GM12878 (cell line): ENCODE measurements around the gene IRAG1. TPM values are rescaled to one million over a fixed set of nuclear protein-coding genes. Genes with fewer than 3 reads are reported as not detected.

Experiments used
- CHD2 ChIP-seq: IDR thresholded peaks from 2 replicates; pipeline ENCODE4 v1.6.1; 2011; ENCODE audit warnings: low read depth, low read length, improper control_type of control experiment, borderline replicate concordance
- EP300 ChIP-seq, 2 experiments: fragments of 150-350 bp in 1 of 2; IDR thresholded peaks; 2 replicates each; pipeline ENCODE4 v1.6.1; 2011 to 2012; ENCODE audit warnings: low read depth in 2 of 2, low read length in 2 of 2, borderline replicate concordance in 1 of 2, improper control_type of control experiment in 1 of 2, inconsistent platforms in 1 of 2; ENCODE audit not compliant: control insufficient read depth in 1 of 2
- ESRRA ChIP-seq: IDR thresholded peaks from 2 replicates; pipeline ENCODE4 v1.6.1; 2012; ENCODE audit warnings: mild to moderate bottlenecking, low read length, improper control_type of control experiment
- NFXL1 ChIP-seq: fragments of 450-650 bp; IDR thresholded peaks from 2 replicates; pipeline ENCODE4 v1.6.1; 2017; ENCODE audit warnings: antibody characterized with exemption, mild to moderate bottlenecking, borderline replicate concordance
- PAX5 ChIP-seq: IDR thresholded peaks from 2 replicates; pipeline ENCODE4 v1.6.1; 2011; ENCODE audit warnings: low read depth, low read length, borderline replicate concordance
- POLR2AphosphoS2 ChIP-seq: IDR thresholded peaks from 2 replicates; pipeline ENCODE4 v1.6.1; 2011; ENCODE audit warnings: low read depth, mild to moderate bottlenecking, low read length, improper control_type of control experiment, moderate library complexity
- POU2F2 ChIP-seq: IDR thresholded peaks from 3 replicates; pipeline ENCODE4 v1.6.1; 2011; ENCODE audit warnings: low read depth, mild to moderate bottlenecking, low read length, borderline replicate concordance
- RAD21 ChIP-seq: IDR thresholded peaks from 2 replicates; pipeline ENCODE4 v1.6.1; 2011; ENCODE audit warnings: mild to moderate bottlenecking, low read depth, low read length, moderate library complexity; ENCODE audit not compliant: insufficient read depth
- SMARCA5 ChIP-seq: fragments of 450-650 bp; IDR thresholded peaks from 2 replicates; pipeline ENCODE4 v1.6.1; 2017; ENCODE audit warnings: mild to moderate bottlenecking
- SREBF1 ChIP-seq: IDR thresholded peaks from 2 replicates; pipeline ENCODE4 v1.6.1; 2012; ENCODE audit warnings: mild to moderate bottlenecking, low read length
- TCF12 ChIP-seq: IDR thresholded peaks from 2 replicates; pipeline ENCODE4 v1.6.1; 2011; ENCODE audit warnings: low read depth, mild to moderate bottlenecking, low read length
- YBX1 ChIP-seq: fragments of 450-650 bp; IDR thresholded peaks from 2 replicates; pipeline ENCODE4 v1.6.1; 2016; ENCODE audit warnings: antibody characterized with exemption
- ZNF217 ChIP-seq: fragments of 450-650 bp; IDR thresholded peaks from 2 replicates; pipeline ENCODE4 v1.6.1; 2017; ENCODE audit warnings: antibody characterized with exemption, mild to moderate bottlenecking
- polyA plus RNA-seq, 11 experiments: library from polyadenylated mRNA; depleted of rRNA in 4 of 11; unstranded in 6 of 11; stranded (reverse) in 5 of 11; fragments of >200 nt; fragmentation: Nextera tagmentation in 4 of 11; fragmentation: Illumina TruSeq in 1 of 11; extraction: Ambion mirVana in 4 of 11; extraction: Trizol in 1 of 11; gene quantifications; 1 replicate in 1 of 11; 2 replicates in 10 of 11; pipeline versions ENCODE4 v1.2.1 to v1.2.3, GENCODE V29; 2011 to 2016; ENCODE audit warnings: inconsistent platforms in 2 of 11, missing spikeins in 2 of 11, low read depth in 1 of 11
- total RNA-seq, 4 experiments: library from RNA; depleted of rRNA in 3 of 4; stranded (reverse); fragments of >200 nt in 3 of 4; fragmentation: Illumina TruSeq in 1 of 4; extraction: Trizol in 1 of 4; gene quantifications; 2 replicates each; pipeline versions ENCODE4 v1.2.1 to v1.2.3, GENCODE V29; 2013 to 2021
- TF ChIP-seq, protein P1 (sequence below): fragments of 150-350 bp; IDR thresholded peaks from 2 replicates; pipeline ENCODE4 v1.6.1; 2016; ENCODE audit warnings: low read depth, low read length
- TF ChIP-seq, protein P2 (sequence below): IDR thresholded peaks from 2 replicates; pipeline ENCODE4 v1.6.1; 2012; ENCODE audit warnings: mild to moderate bottlenecking, low read depth, low read length
- TF ChIP-seq, protein P3 (sequence below): fragments of 450-650 bp; IDR thresholded peaks from 2 replicates; pipeline ENCODE4 v1.6.1; 2016; ENCODE audit warnings: mild to moderate bottlenecking, moderate library complexity, borderline replicate concordance

IRAG1 gene
- total and polyA plus RNA-seq, 10 of the 15 experiments (the other 5 are each of a cell fraction or from before 2014, with no cell fraction given): 0.02 to 0.18 (median 0.06) TPM; not detected in 4

DNA sequence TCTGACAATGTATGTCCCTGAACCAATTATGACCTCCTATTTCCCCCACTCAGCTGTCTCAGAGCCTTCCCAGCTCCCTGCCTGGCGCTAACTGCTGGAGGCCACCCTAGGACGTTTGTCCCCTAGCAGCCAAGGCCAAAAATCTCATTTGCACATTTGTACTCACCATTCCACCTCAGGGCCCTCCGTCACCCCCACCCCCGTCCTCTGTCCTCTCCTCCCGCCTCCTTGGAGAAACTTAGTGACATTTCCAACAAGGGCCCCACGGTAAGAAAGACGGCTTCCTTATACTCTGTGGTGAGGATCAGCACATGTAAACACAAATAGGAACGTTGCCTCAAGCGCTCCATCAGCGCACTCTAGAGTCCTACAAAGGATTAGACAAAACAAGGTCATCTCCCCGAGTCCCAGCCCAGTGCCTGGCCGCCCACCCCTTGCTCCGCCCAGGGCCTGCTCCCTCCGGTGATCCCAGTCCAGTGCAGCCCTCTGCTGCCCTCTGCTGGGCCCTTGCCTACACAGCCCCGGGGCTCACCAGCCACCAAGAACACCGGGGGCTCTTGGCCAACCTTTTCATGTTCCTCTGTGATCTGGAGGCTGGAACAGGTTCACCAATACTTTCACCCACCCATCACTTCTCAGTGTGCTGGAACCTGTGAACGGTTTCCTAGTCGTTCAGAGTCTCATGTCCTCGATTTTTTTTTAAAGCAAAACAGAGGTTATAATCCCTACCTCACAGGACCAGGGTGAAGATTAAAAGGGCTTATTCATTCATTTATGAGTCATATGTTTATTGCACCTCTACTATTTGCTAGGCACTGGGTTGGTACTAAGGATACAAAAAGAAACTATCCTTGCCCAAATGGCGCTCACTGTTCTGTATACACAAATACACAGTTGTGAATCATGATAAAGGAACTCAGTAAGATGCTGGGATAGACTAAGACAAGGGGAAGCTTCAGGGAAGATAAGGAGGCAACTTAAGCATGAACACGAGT lies 42.2 kb upstream of the IRAG1 start (continued):
- TF ChIP-seq, protein P1, sequence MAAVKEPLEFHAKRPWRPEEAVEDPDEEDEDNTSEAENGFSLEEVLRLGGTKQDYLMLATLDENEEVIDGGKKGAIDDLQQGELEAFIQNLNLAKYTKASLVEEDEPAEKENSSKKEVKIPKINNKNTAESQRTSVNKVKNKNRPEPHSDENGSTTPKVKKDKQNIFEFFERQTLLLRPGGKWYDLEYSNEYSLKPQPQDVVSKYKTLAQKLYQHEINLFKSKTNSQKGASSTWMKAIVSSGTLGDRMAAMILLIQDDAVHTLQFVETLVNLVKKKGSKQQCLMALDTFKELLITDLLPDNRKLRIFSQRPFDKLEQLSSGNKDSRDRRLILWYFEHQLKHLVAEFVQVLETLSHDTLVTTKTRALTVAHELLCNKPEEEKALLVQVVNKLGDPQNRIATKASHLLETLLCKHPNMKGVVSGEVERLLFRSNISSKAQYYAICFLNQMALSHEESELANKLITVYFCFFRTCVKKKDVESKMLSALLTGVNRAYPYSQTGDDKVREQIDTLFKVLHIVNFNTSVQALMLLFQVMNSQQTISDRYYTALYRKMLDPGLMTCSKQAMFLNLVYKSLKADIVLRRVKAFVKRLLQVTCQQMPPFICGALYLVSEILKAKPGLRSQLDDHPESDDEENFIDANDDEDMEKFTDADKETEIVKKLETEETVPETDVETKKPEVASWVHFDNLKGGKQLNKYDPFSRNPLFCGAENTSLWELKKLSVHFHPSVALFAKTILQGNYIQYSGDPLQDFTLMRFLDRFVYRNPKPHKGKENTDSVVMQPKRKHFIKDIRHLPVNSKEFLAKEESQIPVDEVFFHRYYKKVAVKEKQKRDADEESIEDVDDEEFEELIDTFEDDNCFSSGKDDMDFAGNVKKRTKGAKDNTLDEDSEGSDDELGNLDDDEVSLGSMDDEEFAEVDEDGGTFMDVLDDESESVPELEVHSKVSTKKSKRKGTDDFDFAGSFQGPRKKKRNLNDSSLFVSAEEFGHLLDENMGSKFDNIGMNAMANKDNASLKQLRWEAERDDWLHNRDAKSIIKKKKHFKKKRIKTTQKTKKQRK: no peak
- TF ChIP-seq POLR2AphosphoS2: no peak
- TF ChIP-seq, protein P2, sequence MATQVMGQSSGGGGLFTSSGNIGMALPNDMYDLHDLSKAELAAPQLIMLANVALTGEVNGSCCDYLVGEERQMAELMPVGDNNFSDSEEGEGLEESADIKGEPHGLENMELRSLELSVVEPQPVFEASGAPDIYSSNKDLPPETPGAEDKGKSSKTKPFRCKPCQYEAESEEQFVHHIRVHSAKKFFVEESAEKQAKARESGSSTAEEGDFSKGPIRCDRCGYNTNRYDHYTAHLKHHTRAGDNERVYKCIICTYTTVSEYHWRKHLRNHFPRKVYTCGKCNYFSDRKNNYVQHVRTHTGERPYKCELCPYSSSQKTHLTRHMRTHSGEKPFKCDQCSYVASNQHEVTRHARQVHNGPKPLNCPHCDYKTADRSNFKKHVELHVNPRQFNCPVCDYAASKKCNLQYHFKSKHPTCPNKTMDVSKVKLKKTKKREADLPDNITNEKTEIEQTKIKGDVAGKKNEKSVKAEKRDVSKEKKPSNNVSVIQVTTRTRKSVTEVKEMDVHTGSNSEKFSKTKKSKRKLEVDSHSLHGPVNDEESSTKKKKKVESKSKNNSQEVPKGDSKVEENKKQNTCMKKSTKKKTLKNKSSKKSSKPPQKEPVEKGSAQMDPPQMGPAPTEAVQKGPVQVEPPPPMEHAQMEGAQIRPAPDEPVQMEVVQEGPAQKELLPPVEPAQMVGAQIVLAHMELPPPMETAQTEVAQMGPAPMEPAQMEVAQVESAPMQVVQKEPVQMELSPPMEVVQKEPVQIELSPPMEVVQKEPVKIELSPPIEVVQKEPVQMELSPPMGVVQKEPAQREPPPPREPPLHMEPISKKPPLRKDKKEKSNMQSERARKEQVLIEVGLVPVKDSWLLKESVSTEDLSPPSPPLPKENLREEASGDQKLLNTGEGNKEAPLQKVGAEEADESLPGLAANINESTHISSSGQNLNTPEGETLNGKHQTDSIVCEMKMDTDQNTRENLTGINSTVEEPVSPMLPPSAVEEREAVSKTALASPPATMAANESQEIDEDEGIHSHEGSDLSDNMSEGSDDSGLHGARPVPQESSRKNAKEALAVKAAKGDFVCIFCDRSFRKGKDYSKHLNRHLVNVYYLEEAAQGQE: no peak
- TF ChIP-seq, protein P3, sequence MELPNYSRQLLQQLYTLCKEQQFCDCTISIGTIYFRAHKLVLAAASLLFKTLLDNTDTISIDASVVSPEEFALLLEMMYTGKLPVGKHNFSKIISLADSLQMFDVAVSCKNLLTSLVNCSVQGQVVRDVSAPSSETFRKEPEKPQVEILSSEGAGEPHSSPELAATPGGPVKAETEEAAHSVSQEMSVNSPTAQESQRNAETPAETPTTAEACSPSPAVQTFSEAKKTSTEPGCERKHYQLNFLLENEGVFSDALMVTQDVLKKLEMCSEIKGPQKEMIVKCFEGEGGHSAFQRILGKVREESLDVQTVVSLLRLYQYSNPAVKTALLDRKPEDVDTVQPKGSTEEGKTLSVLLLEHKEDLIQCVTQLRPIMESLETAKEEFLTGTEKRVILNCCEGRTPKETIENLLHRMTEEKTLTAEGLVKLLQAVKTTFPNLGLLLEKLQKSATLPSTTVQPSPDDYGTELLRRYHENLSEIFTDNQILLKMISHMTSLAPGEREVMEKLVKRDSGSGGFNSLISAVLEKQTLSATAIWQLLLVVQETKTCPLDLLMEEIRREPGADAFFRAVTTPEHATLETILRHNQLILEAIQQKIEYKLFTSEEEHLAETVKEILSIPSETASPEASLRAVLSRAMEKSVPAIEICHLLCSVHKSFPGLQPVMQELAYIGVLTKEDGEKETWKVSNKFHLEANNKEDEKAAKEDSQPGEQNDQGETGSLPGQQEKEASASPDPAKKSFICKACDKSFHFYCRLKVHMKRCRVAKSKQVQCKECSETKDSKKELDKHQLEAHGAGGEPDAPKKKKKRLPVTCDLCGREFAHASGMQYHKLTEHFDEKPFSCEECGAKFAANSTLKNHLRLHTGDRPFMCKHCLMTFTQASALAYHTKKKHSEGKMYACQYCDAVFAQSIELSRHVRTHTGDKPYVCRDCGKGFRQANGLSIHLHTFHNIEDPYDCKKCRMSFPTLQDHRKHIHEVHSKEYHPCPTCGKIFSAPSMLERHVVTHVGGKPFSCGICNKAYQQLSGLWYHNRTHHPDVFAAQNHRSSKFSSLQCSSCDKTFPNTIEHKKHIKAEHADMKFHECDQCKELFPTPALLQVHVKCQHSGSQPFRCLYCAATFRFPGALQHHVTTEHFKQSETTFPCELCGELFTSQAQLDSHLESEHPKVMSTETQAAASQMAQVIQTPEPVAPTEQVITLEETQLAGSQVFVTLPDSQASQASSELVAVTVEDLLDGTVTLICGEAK: no peak
- TF ChIP-seq ESRRA: no peak
- no peak for TF ChIP-seq ZNF217
- no peak for TF ChIP-seq TCF12
- no peak for TF ChIP-seq CHD2
- no peak for TF ChIP-seq PAX5
- no peak for TF ChIP-seq NFXL1
- TF ChIP-seq POU2F2: no peak
- TF ChIP-seq SREBF1: no peak
- peak; percentile 71; the same call in 1 of the 2 replicates for TF ChIP-seq SMARCA5
- TF ChIP-seq RAD21: peak; percentile 92
- no peak for TF ChIP-seq YBX1
- TF ChIP-seq EP300 (IDR thresholded peaks at IDR 0.05; ENCODE audit: borderline replicate concordance in 1 of 2, control insufficient read depth in 1 of 2, low read depth in 2 of 2, low read length in 2 of 2): no peak
